ENCODE results near the gene UBE2I.
"Not testable (repeated sequence)": the region's sequence is repeated elsewhere in the genome, so short reads cannot be mapped to it uniquely, and the experiment has no call there.

DNA sequence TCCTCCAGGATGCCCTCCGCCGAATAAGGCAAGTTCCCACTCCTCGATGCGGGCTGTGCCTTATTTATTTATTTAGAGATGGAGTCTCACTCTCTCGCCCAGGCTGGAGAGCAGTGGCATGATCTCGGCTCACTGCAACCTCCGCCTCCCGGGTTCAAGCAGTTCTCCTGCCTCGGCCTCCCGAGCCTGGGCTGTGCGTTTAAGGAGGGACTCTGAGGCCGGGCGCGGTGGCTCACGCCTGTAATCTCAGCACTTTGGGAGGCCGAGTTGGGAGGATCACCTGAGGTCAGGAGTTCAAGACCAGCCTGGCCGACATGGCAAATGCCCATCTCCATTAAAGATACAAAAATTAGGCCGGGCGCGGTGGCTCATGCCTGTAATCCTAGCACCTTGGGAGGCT is 18.7 kb downstream of the UBE2I start:
- TF ChIP-seq, protein P1, sequence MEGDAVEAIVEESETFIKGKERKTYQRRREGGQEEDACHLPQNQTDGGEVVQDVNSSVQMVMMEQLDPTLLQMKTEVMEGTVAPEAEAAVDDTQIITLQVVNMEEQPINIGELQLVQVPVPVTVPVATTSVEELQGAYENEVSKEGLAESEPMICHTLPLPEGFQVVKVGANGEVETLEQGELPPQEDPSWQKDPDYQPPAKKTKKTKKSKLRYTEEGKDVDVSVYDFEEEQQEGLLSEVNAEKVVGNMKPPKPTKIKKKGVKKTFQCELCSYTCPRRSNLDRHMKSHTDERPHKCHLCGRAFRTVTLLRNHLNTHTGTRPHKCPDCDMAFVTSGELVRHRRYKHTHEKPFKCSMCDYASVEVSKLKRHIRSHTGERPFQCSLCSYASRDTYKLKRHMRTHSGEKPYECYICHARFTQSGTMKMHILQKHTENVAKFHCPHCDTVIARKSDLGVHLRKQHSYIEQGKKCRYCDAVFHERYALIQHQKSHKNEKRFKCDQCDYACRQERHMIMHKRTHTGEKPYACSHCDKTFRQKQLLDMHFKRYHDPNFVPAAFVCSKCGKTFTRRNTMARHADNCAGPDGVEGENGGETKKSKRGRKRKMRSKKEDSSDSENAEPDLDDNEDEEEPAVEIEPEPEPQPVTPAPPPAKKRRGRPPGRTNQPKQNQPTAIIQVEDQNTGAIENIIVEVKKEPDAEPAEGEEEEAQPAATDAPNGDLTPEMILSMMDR (IDR thresholded peaks at IDR 0.05) = not testable (repeated sequence)
- not testable (repeated sequence) for TF ChIP-seq POLR2A (IDR thresholded peaks at IDR 0.05)
